ENCODE results near the gene LIMS2.

Gene LIMS2

DNA sequence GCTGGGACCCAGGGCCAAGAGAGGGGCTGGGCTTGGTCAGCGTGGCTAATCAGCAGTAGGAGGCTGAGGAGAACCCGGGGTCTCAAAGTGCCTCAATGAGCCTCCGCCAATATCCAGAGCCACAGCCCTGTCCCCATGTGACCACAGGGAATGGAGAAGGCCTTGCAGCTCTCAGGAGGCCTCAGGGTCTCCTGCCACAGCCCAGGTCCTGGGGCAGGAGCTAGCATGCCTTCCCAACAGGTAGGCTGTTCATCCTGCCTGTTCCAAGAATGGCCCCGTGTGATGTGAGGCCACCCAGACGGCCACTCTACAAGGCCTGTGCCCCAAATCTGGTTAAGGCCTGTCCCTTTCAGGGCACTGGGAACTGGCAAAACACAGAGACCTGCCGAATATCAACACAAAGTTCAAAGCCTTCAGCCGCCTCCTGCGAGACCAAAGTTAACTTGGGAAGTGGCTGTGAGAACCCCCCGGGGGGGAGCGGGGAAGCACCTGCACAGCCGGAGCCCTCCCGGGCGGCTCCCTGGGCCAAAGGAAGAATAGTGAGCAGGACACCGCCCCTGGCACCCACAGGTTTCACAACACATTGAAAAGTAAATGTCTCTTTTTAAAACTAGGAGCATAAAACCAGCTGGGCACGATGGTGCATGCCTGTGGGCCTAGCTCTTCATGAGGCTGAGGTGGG lies 4.5 kb upstream of the LIMS2 start:
- no peak for DNase-seq
- in situ Hi-C loops (cut with MboI; ENCODE audit: low pct_unique_long_range_greater_than_20kb, low sequenced_read_pairs) = no loop called here

DNA sequence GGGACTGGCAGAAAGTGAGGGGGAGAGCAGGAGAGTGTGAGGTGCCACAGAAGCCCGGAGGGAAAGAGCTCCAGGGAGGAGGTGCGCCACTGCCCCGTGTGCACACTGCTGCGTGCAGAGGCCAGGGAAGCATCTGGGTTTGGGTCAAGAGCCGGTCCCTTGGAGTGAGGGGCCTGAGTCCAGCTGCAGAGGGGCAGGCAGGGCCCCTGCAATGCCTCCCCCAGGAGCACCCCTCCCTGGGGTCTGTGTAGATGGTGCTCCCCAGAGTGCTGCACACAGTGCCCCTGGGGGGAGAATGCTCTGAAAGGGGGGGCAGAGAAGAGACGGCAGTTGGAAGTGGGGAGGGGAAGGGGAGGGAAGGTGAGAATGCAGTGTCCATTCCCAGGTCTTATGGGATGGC lies 3.7 kb upstream of the LIMS2 start:
- in situ Hi-C loops (cut with MboI; ENCODE audit: low pct_unique_long_range_greater_than_20kb, low sequenced_read_pairs) = no loop called here
- DNase-seq = no peak

DNA sequence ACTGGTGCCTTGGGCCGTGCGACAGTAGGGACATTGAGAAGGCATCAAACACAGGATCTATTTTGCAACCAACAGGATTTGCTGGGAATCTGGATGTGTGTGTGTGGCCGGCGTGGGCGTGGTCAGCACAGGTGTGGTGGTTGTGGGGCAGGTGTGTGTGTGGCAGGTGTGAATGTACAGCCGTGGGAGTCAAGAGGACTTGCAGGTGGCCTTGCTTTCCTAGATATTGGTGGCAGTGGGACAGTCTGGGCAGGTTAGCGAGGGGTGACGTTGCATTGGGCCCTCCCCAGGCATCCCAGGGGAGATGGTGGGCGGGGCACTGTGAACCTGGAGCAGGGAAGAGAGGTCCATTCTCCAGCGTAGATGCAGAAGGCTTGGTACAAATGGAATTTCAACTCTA lies 3.2 kb upstream of the LIMS2 start:
- in situ Hi-C loops (cut with MboI; ENCODE audit: low pct_unique_long_range_greater_than_20kb, low sequenced_read_pairs) = no loop called here
- DNase-seq = no peak

DNA sequence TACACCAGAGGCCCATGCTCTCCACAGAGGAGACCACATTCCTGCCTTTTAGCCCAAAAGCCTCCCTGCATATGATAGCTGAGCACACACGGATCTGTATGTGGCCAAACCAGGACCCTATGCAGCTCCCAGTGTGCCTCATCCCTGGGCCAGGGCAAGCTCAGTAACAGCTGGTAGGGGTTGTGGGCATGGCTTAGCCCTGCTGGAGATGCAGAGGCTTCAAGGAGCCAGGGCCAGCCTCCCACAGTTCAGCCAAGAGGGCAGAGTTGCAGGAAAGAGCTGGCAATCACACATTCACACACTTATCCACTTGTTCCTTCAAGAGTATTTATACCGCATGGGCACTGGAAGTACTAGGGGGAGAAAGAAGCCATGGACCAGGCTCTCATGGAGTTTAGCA lies 1.6 kb upstream of the LIMS2 start:
- no peak for DNase-seq
- in situ Hi-C loops (cut with MboI; ENCODE audit: low pct_unique_long_range_greater_than_20kb, low sequenced_read_pairs) = no loop called here

DNA sequence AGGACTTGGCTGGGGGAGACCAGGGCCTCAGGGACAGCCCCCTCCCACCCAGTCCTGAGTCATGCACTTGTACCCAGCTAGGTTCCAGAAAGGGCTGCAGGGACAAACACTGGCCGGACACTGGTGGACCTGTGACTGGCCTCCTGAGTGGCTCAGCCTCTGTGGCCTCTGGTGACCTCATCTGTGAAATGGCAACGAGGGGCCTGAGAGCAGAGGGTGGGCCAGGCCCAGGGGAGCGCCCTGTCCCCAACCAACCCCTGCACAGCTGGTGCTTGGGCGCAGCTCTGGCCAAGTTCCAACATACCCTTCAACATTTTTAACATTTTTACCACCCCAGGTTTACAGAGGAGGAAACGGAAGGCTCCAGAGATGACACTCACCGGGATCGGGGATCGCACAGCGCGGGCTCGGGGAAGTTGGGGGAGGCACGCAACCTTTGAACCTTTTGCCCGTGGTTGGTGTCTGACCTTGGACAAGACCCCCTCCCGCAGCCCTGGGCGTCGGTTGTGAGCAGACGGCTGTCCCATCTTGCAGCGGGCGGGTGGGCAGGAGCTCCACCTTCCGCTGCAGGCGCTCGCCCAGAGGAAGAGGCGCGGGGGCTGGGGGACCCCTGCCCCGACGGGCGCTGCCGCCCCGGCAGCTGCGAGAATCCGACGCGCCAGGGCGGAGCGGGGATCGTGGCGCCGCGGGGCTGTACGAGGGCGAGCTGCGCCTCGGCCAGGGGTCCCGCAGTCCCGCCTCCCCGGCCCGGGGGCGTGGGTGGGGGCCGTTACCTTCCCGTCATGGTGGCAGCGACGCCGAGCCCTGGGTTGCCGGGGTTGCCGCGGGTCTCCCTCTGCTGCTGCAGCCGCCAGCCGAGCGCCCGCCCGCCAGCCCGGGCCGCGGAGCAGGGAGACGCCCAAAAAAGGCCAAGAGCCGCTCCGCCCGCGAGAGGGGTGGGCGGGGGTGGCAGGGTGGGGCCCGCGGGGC lies 805 bp downstream of the LIMS2 start:
- in situ Hi-C loops (cut with MboI; ENCODE audit: low pct_unique_long_range_greater_than_20kb, low sequenced_read_pairs) = no loop called here
- DNase-seq = no peak

DNA sequence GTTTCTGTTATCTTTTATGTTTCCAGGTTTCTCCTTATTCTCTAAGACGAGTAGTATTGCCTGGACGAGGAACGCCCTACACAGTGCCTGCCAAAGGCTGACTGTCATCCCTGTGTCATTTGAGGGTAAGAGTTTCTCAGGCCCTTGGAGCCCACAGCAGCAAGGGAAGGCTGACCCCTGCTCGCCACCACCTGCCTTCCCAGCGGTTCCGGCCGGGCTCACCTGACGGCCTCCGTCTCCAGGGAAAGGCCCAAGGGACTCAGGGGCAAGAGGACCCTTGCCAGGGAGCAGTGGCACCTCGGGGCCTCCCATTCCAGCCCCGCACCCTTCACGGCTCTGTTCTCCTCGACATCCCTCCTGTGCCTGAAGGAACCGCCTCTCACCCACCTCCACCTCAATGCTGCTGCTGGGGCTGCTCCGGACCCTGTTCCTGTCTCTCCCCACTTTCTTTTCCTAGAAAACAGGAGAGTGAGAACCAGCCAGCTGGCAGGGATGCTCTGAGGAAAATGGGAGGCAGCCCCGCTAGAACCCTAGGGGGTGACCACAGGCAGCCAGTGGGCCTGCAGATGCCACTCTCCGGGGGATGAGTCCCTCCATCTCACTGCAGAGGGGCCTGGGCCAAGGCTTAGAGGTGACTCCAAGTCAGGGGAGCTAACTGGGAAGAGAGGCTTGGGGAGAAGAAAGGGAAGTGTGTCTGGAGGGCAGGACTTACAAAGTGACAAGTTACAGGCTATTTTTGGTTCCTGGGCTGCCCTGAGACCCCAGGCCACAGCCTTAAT lies 1.9 kb downstream of the LIMS2 start:
- in situ Hi-C loops (cut with MboI; ENCODE audit: low pct_unique_long_range_greater_than_20kb, low sequenced_read_pairs) = no loop called here
- DNase-seq = no peak

DNA sequence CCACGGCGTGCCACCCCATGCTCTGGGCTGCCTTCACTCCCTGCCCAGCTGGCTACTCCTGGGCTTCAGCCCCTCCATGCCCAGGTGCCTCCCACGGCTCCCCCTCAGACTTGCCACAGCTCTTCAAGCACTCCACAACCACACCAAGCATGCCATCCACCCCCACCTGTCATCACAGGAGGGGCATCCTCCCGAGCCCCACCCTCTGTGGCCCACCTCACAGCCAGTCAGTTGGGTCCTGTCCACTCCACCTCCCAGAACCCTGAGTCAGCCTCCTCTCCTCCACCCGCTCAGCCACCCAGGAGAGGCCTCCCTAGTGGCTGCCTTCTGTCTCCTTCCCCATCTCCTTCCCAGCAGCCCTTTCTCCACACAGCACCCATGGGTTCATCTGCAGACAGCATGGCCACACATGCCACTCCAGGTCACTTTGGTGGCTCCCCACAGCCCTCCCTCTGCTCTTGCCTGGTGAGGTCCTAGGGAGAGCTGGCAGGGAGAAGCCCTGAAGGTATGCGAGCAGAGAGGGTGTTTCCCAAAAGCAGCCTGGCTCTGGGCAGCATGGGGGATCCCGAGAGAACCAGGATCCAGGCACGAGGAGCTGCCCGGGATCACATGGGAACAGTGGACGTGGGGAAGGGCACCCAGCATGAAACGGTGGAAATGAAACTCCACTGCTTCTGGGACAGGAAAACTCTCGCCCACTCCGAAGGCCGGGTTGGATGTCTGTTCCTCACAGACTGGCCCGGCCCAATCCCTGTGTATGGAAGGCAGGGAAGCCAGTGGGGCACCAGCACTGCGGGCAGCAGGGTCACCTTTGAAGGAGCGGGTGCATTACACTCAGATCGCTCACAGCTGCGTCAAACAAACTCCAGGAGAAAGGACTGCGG lies 2.7 kb downstream of the LIMS2 start:
- DNase-seq = no peak
- in situ Hi-C loops (cut with MboI; ENCODE audit: low pct_unique_long_range_greater_than_20kb, low sequenced_read_pairs) = no loop called here

DNA sequence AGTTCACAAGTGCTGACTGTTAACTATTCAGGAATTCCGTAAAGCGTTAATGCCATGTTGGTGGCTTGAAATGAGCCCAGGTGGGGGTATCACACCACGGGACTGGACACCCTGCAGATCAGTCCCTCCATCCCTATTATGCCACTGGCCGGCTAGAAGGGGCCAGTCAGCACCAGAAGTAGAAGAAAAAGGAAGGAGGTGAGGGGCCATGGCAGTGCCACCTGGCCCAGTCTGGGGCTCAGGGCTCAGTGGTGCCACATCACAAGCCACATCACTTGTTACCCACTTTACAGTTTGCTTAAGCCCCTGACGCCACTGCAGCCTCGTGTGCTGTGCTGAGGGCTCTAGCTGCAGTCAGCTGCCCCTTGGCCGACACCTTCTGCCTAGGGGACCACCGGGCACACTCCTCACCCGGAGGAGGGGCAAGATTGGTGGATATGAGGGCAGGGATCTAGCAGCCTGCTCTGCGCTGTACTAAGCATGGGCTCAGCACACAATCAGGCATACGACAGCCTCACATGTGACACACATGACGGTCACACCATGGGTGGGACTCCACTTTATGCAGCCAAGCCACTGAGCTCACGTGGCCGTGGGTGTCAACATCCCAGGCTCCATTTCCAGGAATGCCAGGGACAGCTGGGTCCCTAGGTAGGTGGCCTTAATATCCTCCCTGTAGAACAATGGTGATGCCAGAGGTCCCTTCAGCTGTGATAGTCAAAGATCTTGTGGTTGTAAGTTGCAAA lies 3.6 kb downstream of the LIMS2 start:
- in situ Hi-C loops (cut with MboI; ENCODE audit: low pct_unique_long_range_greater_than_20kb, low sequenced_read_pairs) = no loop called here
- no peak for DNase-seq

DNA sequence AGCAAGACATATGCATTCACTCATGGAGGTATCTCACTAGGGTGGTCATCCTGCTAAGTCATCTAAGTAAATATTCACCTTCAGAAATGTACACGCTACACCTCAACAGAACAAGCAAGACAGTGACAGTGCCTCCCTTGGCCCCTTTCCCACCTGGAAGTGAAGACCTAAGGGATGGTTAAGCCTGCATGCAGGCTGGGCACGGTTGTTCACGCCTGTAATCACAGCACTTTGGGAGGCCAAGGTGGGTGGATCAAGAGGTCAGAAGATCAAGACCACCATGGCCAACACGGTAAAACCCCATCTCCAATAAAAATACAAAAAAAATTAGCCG lies 4.4 kb downstream of the LIMS2 start:
- in situ Hi-C loops (cut with MboI; ENCODE audit: low pct_unique_long_range_greater_than_20kb, low sequenced_read_pairs) = no loop called here
- DNase-seq = no peak

DNA sequence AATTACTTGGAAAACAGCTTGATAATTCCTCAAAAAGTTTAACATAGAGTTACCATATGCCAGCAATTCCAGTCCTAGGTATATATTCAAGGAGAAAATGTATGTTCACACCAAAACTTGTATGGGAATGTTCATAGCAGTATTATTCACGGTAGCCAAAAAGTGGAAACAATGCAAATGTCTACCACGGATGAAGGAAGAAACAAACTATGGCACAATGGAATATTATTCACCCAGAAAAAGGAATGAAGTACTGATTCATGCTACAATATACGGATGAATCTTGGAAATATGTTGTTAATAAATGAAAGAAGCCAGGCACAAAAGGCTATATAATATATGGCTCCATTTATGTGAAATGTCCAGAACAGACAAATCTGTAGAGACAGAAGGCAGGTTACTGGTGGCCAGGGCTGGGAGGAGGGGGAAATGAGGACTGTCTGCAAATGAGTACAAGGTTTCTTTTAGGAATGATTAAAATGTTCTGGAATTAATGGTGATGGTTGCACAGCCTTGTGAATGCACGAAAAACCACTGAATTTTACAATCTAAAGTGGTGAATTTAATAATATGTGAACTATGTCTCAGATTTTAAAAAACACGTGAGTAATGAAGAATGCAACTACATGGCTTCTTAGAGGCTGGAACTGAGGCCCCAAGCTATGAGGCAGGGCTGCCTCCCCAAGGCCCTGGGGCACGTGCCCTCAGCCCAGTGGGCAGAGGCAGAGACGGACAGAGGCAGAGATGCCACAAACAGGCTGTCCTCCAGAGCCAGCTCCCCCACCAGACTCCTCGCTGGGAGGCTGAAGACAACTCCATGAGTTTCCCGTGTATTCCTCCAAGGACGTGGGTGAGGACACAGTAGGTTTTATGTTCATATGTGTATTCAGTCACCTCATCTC lies 5.0 kb downstream of the LIMS2 start:
- in situ Hi-C loops (cut with MboI; ENCODE audit: low pct_unique_long_range_greater_than_20kb, low sequenced_read_pairs) = no loop called here
- DNase-seq = no peak

DNA sequence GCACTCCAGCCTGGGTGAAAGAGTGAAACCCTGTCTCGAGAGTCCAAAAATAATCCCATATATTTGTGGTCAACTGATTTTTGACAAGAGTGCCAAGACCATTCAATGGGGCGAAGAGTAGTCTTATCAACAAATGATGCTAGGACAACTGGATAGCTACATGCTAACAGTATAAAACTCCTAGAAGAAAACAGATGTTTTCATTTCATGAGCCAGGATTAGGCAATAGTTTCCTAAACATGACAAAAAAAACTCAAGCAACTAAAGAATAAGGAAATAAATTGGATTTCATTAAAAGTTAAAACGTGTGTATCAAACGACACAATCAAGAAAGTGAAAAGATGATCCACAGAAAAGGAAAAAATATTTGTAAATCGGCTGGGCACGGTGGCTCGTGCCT lies 6.3 kb downstream of the LIMS2 start:
- in situ Hi-C loops (cut with MboI; ENCODE audit: low pct_unique_long_range_greater_than_20kb, low sequenced_read_pairs) = no loop called here

DNA sequence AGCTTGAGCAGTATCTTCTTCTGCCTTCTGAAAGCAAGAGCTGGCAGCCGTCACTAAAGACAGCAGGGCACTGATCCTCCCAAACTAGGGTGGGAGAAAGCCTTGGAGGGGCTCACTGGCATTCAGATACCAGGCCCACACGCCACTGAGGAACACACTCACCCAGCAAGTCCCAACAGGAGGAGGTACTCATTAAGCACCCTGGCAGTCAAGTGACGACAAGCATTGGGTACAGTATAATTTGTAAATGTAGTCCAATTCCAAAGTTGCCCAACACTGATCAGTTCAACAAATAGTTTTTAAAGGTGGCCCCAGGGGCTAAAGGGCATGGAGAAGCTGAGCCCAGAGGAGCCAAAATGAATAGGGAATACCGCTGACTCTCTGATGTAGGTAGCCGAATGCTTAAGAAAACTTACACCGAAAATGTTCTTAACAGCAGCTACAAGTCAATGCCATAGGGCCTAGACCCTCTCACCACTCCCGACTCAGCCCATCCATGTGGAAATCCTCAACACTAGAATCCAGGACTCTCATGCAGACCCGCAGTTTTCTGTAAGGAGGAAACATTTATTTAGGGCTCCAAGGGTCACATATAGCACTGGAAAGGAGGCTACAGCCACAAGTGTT lies 9.9 kb downstream of the LIMS2 start:
- DNase-seq = no peak
- in situ Hi-C loops (cut with MboI; ENCODE audit: low pct_unique_long_range_greater_than_20kb, low sequenced_read_pairs) = no loop called here

More for the DNA sequence above, 6.3 kb downstream of the LIMS2 start:
- DNase-seq = no peak

DNA sequence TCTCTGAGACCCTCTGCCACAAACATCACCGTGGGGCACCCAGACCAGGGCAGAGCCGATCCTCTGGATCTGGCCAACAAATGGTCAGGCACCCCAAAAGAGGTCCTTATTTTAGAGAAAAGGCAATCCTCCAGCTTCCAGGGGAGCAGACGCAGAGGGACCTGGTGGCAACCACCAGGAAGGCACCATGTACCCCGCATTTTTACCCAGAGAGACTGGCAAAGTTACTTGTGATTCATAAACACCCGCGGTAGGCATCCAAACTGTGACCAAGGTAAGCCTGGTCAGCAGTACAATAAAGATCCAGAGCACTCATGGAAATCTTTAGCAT lies 10.5 kb downstream of the LIMS2 start:
- in situ Hi-C loops (cut with MboI; ENCODE audit: low pct_unique_long_range_greater_than_20kb, low sequenced_read_pairs) = no loop called here
- no peak for DNase-seq

DNA sequence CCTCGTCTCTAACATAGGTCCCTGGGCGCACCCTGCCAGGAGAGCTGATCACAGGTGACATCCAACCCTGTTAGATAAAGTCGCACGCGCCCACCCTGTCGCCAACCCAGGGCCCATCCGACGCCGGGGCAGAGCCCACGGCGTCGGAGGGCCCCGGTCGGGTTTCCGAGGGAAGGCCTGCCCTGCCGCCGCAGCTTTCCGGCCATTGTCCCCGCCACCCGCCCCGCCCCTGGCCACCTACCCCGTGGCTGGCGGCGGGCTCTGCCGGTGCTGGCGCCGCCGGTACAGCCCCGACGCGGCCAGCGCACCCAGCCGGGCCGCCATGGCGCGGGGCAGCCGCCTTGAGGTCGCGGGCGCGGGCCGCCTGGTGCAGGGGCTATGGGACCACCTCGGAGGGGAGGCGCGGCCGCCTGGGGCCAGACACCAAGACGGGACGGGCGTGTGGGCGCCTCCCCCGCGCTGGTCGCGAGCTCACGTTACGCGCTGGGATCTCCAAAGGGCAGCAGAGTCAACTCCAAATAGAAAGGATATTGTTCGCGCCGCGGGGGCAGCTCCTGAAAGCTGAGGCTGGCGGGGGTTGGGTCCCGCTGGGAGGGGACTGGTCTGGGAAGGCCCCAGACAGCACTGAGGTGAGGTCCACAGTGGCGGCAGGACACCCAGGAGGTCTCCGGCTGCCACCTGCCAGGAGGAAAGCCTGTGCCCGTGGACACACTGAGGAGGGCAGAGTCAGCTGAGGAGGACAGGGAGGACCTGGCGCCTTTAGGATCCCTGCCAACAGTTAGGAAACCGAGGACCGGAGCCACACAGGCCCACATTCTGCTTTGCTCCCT lies 11.1 kb downstream of the LIMS2 start:
- no peak for DNase-seq
- in situ Hi-C loops (cut with MboI; ENCODE audit: low pct_unique_long_range_greater_than_20kb, low sequenced_read_pairs) = no loop called here

DNA sequence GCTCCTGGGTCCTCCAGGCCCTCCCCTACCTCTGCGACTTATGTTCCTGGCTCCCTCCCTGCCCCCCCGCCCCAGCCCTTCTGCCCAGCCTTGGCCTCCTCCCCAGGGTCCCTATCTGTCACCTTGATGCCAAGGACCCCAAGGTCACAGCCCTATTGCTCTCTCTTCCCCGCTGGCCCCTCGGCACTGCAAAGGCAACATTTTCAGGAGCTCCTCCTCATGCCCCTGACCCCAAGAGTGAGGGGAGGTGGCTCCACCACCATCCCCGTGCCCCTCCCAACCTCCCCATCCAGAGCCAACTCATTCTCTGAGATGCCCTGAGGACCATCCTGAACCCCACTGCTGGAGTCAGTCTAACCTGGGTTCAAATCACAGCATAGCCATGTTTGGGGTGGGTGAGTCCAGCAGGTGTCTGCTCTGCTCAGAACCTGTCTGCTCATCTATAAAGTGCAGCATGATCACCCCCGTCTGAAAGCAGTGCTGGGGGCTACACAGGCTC lies 11.7 kb downstream of the LIMS2 start:
- no peak for DNase-seq
- in situ Hi-C loops (cut with MboI; ENCODE audit: low pct_unique_long_range_greater_than_20kb, low sequenced_read_pairs) = no loop called here

DNA sequence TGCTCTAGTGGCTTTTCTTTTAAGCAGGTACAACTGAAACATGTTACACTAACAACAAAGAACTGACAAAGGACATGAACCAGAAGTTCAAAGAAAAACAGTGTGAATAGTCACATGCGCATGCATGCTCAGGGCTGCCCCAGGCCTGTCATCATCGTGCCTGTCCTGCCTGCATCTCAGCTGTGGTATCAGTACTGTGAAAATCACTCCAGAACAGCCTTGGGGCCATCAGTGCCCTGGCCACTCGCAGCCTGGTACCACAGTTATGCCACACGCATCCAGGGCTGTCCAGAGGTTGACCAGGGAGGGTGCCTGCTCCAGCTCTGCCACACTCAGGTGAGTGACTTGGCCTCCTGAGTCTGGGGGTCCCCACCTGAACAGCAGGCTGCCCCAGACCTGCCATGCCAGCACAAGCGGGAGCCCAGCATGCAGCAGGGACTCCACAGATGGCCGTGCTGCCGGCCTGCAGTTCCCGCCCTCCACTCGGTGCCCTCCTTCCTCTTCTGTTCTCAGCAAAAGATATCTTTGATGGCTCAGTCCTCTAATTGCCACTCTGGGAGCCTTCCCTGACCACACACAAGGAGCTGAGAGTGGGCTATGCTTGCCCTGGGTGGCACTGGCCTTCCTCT lies 12.3 kb downstream of the LIMS2 start:
- DNase-seq = no peak
- in situ Hi-C loops (cut with MboI; ENCODE audit: low pct_unique_long_range_greater_than_20kb, low sequenced_read_pairs) = no loop called here

Measured in KBM-7 (cell line).